ENCODE results near the gene MINAR2.

MINAR2 gene

GRCh38 chr5:129771058-129771838, 23.4 kb downstream of the MINAR2 start:
- DNase-seq (ENCODE audit: low read depth) = peak; percentile 37

GRCh38 chr5:129773376-129773775, 25.5 kb downstream of the MINAR2 start:
- DNase-seq (ENCODE audit: low read depth) = no peak

GRCh38 chr5:129781594-129781993, 33.7 kb downstream of the MINAR2 start:
- DNase-seq (ENCODE audit: low read depth) = no peak

GRCh38 chr5:129803403-129803802, 55.5 kb downstream of the MINAR2 start:
- DNase-seq (ENCODE audit: low read depth) = no peak

- DNase-seq (ENCODE audit: low read depth) = no peak
Measured at GRCh38 chr5:129804705-129805104, 56.8 kb downstream of the MINAR2 start.

GRCh38 chr5:129807162-129807814, 59.4 kb downstream of the MINAR2 start:
- DNase-seq (ENCODE audit: low read depth) = no peak
